ENCODE data around the gene DKC1.

- TF ChIP-seq POLR2AphosphoS5 (IDR thresholded peaks at IDR 0.05; ENCODE audit: borderline replicate concordance, low read depth, low read length) (no peak), EZH2 (IDR thresholded peaks at IDR 0.05) (no peak)
Observed at GRCh38 chrX:154775419-154776349, 13.0 kb downstream of the DKC1 start.

Data from SK-N-MC (cell line).